ENCODE results near the gene KLK7.
"Not testable (repeated sequence)": the region's sequence is repeated elsewhere in the genome, so short reads cannot be mapped to it uniquely, and the experiment has no call there.

KLK7 gene

DNA sequence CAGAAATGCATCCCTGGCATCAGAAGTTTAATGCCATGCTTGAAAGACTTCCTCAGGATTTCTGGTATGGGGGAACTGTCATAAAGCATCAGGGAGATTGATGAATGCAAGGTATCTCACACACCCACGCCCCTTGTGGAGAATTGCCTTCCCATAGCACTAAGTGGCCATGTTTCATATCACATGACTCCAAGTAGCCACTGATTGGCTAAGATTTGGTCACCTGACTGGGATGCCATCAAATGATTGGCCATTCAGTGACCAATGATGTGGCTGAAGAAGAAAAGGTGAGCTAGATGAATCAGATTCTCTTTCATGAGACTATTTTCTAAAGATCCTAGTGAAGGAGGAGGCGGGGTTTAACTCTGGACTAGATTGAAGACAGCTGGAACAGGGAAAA is 10.4 kb upstream of the KLK7 start:
- POLR2A ChIA-PET: no interaction called here
- peak in 2 of 3 donors; percentile 7 to 9 for DNase-seq
- no peaks in the 10 kb centered on the region for H3K4me1 ChIP-seq (ENCODE audit: control extremely low read depth in 1 of 4, control insufficient read depth in 4 of 4, insufficient read depth in 4 of 4, low read length in 3 of 4)
- CTCF ChIA-PET: no interaction called here
- no peak overlapping the region for H3K27ac ChIP-seq (ENCODE audit: insufficient read depth in 1 of 2, low read depth in 1 of 2, low read length in 2 of 2, poor library complexity in 1 of 2, severe bottlenecking in 2 of 2)
- 100% methylated on average over 1 of the region's 2 CpGs for WGBS (ENCODE audit: insufficient coverage)
- no peaks in the 10 kb centered on the region for H3K9me3 ChIP-seq (ENCODE audit: control extremely low read depth in 1 of 5, control insufficient read depth in 4 of 5, insufficient read depth in 2 of 5, low read depth in 1 of 5, low read length in 4 of 5)
- no peak overlapping the region for H3K4me3 ChIP-seq (ENCODE audit: control insufficient read depth in 1 of 7, extremely low read depth in 1 of 7, insufficient read depth in 4 of 7, low read depth in 2 of 7, low read length in 6 of 7)
- H3K36me3 ChIP-seq (ENCODE audit: control insufficient read depth in 4 of 4, insufficient read depth in 4 of 4, low read length in 3 of 4): no peaks in the 10 kb centered on the region
- peaks cover 0 to 31% (median 15%) of the 10 kb centered on the region in 5 experiments for H3K27me3 ChIP-seq (replicated peaks in 2 of 5; ENCODE audit: control insufficient read depth in 4 of 5, insufficient read depth in 5 of 5, low read length in 4 of 5)

DNA sequence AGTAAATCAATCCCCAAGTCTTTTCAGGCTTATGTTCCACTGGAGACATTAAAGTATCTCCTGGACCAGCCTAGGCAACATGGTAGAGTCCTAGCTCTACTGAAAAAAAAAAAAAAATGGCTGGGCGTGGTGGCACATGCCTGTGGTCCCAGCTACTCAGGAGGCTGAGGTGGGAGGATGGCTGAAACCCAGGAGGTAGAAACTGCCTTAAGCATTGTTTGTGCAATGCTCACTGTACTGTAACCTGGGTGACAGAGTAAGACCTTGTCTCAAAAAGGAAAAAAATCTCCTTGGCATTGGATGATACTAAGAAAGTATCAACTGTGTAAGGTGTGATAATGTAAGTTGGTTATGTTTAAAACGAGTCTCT is 8.9 kb upstream of the KLK7 start:
- Histone ChIP-seq H3K4me1 (ENCODE audit: control extremely low read depth in 1 of 4, control insufficient read depth in 4 of 4, insufficient read depth in 4 of 4, low read length in 3 of 4) (no peaks in the 10 kb centered on the region), H3K9me3 (ENCODE audit: control extremely low read depth in 1 of 5, control insufficient read depth in 4 of 5, insufficient read depth in 2 of 5, low read depth in 1 of 5, low read length in 4 of 5) (no peaks in the 10 kb centered on the region), H3K27me3 (replicated peaks in 2 of 5; ENCODE audit: control insufficient read depth in 4 of 5, insufficient read depth in 5 of 5, low read length in 4 of 5) (peaks cover 0 to 29% (median 7%) of the 10 kb centered on the region in 5 experiments), H3K27ac (ENCODE audit: insufficient read depth in 1 of 2, low read depth in 1 of 2, low read length in 2 of 2, poor library complexity in 1 of 2, severe bottlenecking in 2 of 2) (no peak overlapping the region), H3K36me3 (ENCODE audit: control insufficient read depth in 4 of 4, insufficient read depth in 4 of 4, low read length in 3 of 4) (no peaks in the 10 kb centered on the region), H3K4me3 (ENCODE audit: control insufficient read depth in 1 of 7, extremely low read depth in 1 of 7, insufficient read depth in 4 of 7, low read depth in 2 of 7, low read length in 6 of 7) (no peak overlapping the region)
- DNase-seq: no peak
- CTCF ChIA-PET: no interaction called here
- WGBS (ENCODE audit: insufficient coverage): 50% methylated on average over 1 of the region's 2 CpGs
- POLR2A ChIA-PET: no interaction called here

DNA sequence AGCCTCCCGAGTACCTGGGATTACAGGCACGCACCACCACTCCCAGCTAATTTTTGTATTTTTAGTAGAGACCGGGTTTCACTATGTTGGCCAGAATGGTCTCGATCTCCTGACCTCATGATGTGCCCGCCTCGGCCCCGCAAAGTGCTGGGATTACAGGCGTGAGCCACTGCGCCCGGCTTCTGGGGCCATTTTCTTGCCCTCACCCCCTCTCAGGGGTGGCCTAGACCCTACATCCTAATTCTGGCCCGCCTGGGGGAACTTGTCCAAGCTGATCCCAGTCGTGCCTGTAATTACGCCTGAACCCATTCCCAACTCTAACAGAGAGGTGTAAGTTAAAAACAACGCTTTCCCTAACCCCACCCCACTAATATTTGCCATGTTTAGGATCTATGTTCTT is 699 bp upstream of the KLK7 start:
- H3K27ac ChIP-seq (ENCODE audit: insufficient read depth in 1 of 2, low read depth in 1 of 2, low read length in 2 of 2, poor library complexity in 1 of 2, severe bottlenecking in 2 of 2); H3K4me3 ChIP-seq (ENCODE audit: control insufficient read depth in 1 of 7, extremely low read depth in 1 of 7, insufficient read depth in 4 of 7, low read depth in 2 of 7, low read length in 6 of 7); H3K9me3 ChIP-seq (ENCODE audit: control extremely low read depth in 1 of 5, control insufficient read depth in 4 of 5, insufficient read depth in 2 of 5, low read depth in 1 of 5, low read length in 4 of 5); DNase-seq; POLR2A ChIA-PET; CTCF ChIA-PET; H3K36me3 ChIP-seq (ENCODE audit: control insufficient read depth in 4 of 4, insufficient read depth in 4 of 4, low read length in 3 of 4); H3K4me1 ChIP-seq (ENCODE audit: control extremely low read depth in 1 of 4, control insufficient read depth in 4 of 4, insufficient read depth in 4 of 4, low read length in 3 of 4): not testable (repeated sequence)
- peaks cover 5 to 78% (median 9%) of the 10 kb centered on the region in 5 experiments for H3K27me3 ChIP-seq (replicated peaks in 2 of 5; ENCODE audit: control insufficient read depth in 4 of 5, insufficient read depth in 5 of 5, low read length in 4 of 5)
- WGBS (ENCODE audit: insufficient coverage): 86% methylated on average over 11 of the region's 14 CpGs

DNA sequence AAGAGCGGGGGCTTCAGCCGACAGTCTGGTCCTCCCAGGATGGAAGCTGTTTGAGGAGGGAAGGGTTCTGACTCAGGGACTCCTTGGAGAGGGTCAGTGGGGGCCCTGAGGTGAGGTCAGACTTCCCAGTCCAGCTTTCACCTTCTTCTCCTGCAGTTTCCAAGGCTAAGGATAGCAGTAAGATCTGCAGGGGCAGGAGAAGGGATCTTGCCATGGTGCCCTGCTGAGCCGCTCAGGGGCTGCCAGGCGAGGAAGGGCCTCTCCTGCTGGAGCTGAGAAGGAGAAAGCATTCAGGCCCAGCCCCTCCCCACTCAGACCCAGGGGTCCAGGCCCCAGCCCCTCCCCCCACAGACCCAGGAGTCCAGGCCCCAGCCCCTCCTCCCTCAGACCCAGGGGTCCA is 1.5 kb downstream of the KLK7 start:
- H3K27me3 ChIP-seq (replicated peaks in 2 of 5; ENCODE audit: control insufficient read depth in 4 of 5, insufficient read depth in 5 of 5, low read length in 4 of 5): peaks cover 5 to 85% (median 10%) of the 10 kb centered on the region in 5 experiments
- no peaks in the 10 kb centered on the region for H3K9me3 ChIP-seq (ENCODE audit: control extremely low read depth in 1 of 5, control insufficient read depth in 4 of 5, insufficient read depth in 2 of 5, low read depth in 1 of 5, low read length in 4 of 5)
- POLR2A ChIA-PET: no interaction called here
- CTCF ChIA-PET: no interaction called here
- WGBS (ENCODE audit: insufficient coverage): 84% methylated on average over 4 of the region's 4 CpGs
- no peaks in the 10 kb centered on the region for H3K36me3 ChIP-seq (ENCODE audit: control insufficient read depth in 4 of 4, insufficient read depth in 4 of 4, low read length in 3 of 4)
- no peaks in the 10 kb centered on the region for H3K4me1 ChIP-seq (ENCODE audit: control extremely low read depth in 1 of 4, control insufficient read depth in 4 of 4, insufficient read depth in 4 of 4, low read length in 3 of 4)
- no peak overlapping the region for H3K27ac ChIP-seq (ENCODE audit: insufficient read depth in 1 of 2, low read depth in 1 of 2, low read length in 2 of 2, poor library complexity in 1 of 2, severe bottlenecking in 2 of 2)
- no peak overlapping the region for H3K4me3 ChIP-seq (ENCODE audit: control insufficient read depth in 1 of 7, extremely low read depth in 1 of 7, insufficient read depth in 4 of 7, low read depth in 2 of 7, low read length in 6 of 7)
- DNase-seq: no peak

DNA sequence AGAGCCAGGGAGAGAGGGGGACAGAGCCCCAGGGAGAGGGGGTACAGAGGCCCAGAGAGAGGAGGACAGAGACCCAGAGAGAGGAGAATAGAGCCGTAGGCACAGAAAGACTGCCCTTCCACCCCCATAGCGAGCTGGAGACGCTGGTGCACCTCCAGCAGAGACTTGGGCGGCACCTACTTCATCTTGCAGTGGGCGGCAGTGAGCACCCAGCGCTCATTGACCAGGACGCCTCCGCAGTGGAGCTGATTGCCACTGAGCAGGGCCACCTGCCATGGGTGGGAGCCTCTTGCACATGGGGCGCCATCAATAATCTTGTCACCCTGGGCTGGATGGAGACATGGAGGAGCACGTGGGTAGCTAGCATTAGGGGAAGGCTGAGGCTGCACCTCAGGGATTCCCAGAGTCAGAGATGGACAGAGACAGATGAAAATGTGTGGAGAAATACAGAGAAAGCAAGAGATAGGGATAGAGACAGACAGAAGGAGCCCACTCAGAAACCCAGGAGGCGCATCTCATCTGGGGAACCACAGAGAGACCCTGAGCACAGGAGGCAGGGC is 2.0 kb downstream of the KLK7 start:
- peaks cover 5 to 86% (median 10%) of the 10 kb centered on the region in 5 experiments for H3K27me3 ChIP-seq (replicated peaks in 2 of 5; ENCODE audit: control insufficient read depth in 4 of 5, insufficient read depth in 5 of 5, low read length in 4 of 5)
- H3K27ac ChIP-seq (ENCODE audit: insufficient read depth in 1 of 2, low read depth in 1 of 2, low read length in 2 of 2, poor library complexity in 1 of 2, severe bottlenecking in 2 of 2): no peak overlapping the region
- H3K4me3 ChIP-seq (ENCODE audit: control insufficient read depth in 1 of 7, extremely low read depth in 1 of 7, insufficient read depth in 4 of 7, low read depth in 2 of 7, low read length in 6 of 7): no peak overlapping the region
- no peaks in the 10 kb centered on the region for H3K4me1 ChIP-seq (ENCODE audit: control extremely low read depth in 1 of 4, control insufficient read depth in 4 of 4, insufficient read depth in 4 of 4, low read length in 3 of 4)
- POLR2A ChIA-PET: no interaction called here
- H3K36me3 ChIP-seq (ENCODE audit: control insufficient read depth in 4 of 4, insufficient read depth in 4 of 4, low read length in 3 of 4): no peaks in the 10 kb centered on the region
- DNase-seq: no peak
- WGBS (ENCODE audit: insufficient coverage): 58% methylated on average over 10 of the region's 11 CpGs
- H3K9me3 ChIP-seq (ENCODE audit: control extremely low read depth in 1 of 5, control insufficient read depth in 4 of 5, insufficient read depth in 2 of 5, low read depth in 1 of 5, low read length in 4 of 5): no peaks in the 10 kb centered on the region
- CTCF ChIA-PET: no interaction called here

DNA sequence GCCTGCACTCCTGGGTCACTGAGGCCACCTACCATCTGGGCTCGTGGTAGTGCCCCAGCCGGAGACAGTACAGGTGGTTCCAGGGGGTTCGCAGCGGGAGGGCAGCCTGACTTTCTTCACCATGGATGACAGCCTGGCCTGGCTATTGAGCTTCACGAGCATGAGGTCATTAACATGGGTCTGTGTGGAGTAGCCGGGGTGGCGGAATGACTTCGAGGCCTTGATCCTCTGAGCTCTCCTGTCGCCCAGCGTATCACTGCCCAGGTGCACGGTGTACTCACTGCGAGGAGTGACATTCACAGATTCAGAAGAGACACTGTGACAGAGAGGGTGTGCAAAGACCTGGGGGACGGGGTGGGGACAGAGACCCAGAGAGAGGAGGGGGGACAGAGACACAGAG is 3.5 kb downstream of the KLK7 start:
- WGBS (ENCODE audit: insufficient coverage): 84% methylated on average over 7 of the region's 13 CpGs

DNA sequence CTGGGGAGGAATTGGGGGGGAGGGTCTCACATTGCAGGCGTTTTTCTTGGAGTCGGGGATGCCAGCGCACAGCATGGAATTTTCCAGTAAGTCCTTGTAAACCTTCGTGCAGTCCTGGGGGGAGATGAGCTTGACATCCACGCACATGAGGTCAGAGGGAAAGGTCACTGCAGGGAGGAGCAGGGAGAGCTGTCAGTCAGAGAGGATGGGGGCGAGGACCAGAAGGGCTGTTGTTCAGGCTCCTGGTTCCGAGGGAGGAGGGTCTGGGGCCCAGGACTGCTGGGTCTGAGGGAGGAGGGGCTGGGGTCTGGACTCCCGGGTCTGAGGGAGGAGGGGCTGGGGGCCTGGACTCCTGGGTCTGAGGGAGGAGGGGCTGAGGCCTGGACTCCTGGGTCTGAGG is 4.0 kb downstream of the KLK7 start:
- POLR2A ChIA-PET: no interaction called here
- peaks cover 0 to 76% (median 8%) of the 10 kb centered on the region in 5 experiments for H3K27me3 ChIP-seq (replicated peaks in 2 of 5; ENCODE audit: control insufficient read depth in 4 of 5, insufficient read depth in 5 of 5, low read length in 4 of 5)

More for the DNA sequence above, 3.5 kb downstream of the KLK7 start:
- H3K27ac ChIP-seq (ENCODE audit: insufficient read depth in 1 of 2, low read depth in 1 of 2, low read length in 2 of 2, poor library complexity in 1 of 2, severe bottlenecking in 2 of 2): no peak overlapping the region
- no peak overlapping the region for H3K4me3 ChIP-seq (ENCODE audit: control insufficient read depth in 1 of 7, extremely low read depth in 1 of 7, insufficient read depth in 4 of 7, low read depth in 2 of 7, low read length in 6 of 7)
- DNase-seq: no peak
- POLR2A ChIA-PET: no interaction called here
- H3K36me3 ChIP-seq (ENCODE audit: control insufficient read depth in 4 of 4, insufficient read depth in 4 of 4, low read length in 3 of 4): no peaks in the 10 kb centered on the region
- no peaks in the 10 kb centered on the region for H3K9me3 ChIP-seq (ENCODE audit: control extremely low read depth in 1 of 5, control insufficient read depth in 4 of 5, insufficient read depth in 2 of 5, low read depth in 1 of 5, low read length in 4 of 5)
- CTCF ChIA-PET: no interaction called here
- peaks cover 0 to 80% (median 8%) of the 10 kb centered on the region in 5 experiments for H3K27me3 ChIP-seq (replicated peaks in 2 of 5; ENCODE audit: control insufficient read depth in 4 of 5, insufficient read depth in 5 of 5, low read length in 4 of 5)
- no peaks in the 10 kb centered on the region for H3K4me1 ChIP-seq (ENCODE audit: control extremely low read depth in 1 of 4, control insufficient read depth in 4 of 4, insufficient read depth in 4 of 4, low read length in 3 of 4)

More for the DNA sequence above, 4.0 kb downstream of the KLK7 start:
- H3K9me3 ChIP-seq (ENCODE audit: control extremely low read depth in 1 of 5, control insufficient read depth in 4 of 5, insufficient read depth in 2 of 5, low read depth in 1 of 5, low read length in 4 of 5): no peaks in the 10 kb centered on the region
- no peak overlapping the region for H3K4me3 ChIP-seq (ENCODE audit: control insufficient read depth in 1 of 7, extremely low read depth in 1 of 7, insufficient read depth in 4 of 7, low read depth in 2 of 7, low read length in 6 of 7)
- WGBS (ENCODE audit: insufficient coverage): 63% methylated on average over 8 of the region's 8 CpGs
- H3K27ac ChIP-seq (ENCODE audit: insufficient read depth in 1 of 2, low read depth in 1 of 2, low read length in 2 of 2, poor library complexity in 1 of 2, severe bottlenecking in 2 of 2): no peak overlapping the region
- CTCF ChIA-PET: no interaction called here
- no peaks in the 10 kb centered on the region for H3K4me1 ChIP-seq (ENCODE audit: control extremely low read depth in 1 of 4, control insufficient read depth in 4 of 4, insufficient read depth in 4 of 4, low read length in 3 of 4)
- DNase-seq: no peak
- no peaks in the 10 kb centered on the region for H3K36me3 ChIP-seq (ENCODE audit: control insufficient read depth in 4 of 4, insufficient read depth in 4 of 4, low read length in 3 of 4)

Data from common myeloid progenitor, CD34-positive (primary cell).